ENCODE measurements around the gene RALGAPA2. TPM values are rescaled to one million over a fixed set of nuclear protein-coding genes. Genes with fewer than 3 reads are reported as not detected.

Gene RALGAPA2
- total RNA-seq, 1 donor from 2014 or later, result 21.8 TPM

DNA sequence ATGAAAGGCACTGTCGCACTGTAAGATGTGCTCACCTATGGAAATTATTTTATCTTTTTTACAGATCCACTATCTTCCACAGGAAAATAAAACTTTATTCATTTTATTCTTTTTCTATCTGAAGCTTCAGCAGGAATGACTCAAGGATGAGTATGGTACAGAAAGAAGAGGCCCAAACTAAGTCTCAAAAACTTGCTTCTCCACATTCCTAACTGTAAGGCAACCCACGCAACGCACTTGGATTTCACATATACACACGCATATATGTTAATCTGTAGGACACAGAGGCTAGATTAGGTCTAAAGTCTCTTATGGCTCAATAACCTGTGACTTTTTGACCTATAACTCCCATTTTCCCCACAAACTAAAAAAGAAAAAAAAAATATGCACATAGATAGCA is 81.9 kb downstream of the RALGAPA2 start:
- DNase-seq (ENCODE audit: low read depth, low spot score), result no peak

DNA sequence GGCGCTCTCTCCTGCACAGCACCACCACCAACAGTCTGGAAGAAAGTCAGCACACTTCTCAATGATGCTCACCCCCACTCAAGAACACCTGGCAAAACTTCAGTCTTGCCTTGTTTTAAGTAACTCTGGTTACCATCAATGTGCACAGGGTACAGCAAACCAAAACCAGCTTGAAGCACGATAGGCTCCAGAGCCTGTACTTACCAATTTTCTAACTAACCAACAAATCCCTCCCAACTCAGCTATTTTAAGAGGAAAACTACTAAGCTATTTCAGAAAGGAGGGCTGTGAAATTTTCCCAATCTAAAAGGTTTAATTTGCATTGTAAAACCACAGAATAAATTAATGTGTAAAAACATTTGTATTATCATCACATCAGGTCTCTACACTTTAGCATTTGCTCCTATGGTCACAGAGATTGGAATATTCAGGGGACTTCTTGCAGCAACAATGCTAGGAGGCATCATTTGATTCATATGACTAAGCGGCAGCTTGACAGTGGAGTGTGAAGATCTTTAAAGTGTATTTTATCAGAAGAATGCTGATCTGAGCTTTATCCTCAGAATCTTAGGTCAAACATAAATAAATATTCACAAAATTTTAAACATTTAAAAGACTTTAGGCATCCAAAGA is 82.8 kb downstream of the RALGAPA2 start:
- DNase-seq (ENCODE audit: low read depth, low spot score), result no peak

DNA sequence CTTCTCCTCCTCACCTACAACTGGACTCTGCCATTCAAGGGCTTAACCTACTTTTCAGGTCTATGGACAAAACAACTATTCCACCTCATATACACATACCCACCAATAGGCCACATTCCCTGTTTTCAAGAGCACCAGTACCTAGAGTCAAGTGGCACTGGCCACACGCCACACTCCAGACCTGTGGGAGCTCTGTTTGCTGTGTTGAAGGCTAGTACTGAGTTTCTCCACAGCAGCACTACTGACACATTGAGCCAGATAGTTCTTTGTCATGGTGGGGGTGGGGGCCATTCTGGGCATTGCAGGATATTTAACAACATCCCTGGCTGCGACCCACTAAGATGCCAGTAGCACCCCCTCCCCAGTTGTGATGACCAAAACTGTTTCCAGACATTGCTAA is 84.1 kb downstream of the RALGAPA2 start:
- no peak for DNase-seq (ENCODE audit: low read depth, low spot score)

DNA sequence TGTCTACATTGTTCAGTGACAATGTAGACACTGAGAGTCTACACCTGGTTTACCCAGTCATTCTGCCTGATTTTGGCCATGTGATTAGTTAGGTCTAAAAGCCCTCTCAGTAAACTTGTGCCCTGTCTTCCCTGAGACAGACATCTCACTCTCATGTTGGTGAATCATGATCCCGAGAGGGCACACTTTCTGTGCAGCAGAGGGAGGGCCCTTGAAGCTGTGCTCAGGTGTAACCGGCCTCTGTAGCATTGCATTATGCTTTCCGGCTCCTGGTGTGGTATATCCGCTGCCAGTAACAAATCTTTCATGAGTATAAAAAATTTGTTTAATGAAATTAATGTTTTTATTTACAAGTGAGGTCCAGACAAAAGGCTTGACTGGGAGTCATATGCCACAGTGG is 85.0 kb downstream of the RALGAPA2 start:
- DNase-seq (ENCODE audit: low read depth, low spot score), result no peak

DNA sequence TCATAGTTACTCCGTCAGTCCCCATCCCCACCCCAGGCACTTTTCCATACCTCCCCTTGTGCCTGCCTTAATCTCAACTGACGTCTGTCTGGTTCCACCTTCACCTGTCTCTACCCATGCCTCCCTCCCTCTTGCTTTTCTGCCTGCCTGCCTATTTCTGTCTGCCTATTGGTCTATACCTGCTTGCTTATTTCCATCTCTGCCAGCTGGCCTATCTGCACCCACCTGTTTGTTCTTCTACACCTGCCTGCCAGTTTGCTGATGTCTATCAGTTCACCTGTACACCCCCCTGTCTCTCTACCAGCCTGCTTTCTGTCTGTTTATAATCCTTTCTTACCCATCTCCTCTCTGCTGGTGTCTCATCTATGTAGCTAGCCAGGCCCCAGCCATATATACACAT is 87.5 kb downstream of the RALGAPA2 start:
- DNase-seq (ENCODE audit: low read depth, low spot score), result no peak

DNA sequence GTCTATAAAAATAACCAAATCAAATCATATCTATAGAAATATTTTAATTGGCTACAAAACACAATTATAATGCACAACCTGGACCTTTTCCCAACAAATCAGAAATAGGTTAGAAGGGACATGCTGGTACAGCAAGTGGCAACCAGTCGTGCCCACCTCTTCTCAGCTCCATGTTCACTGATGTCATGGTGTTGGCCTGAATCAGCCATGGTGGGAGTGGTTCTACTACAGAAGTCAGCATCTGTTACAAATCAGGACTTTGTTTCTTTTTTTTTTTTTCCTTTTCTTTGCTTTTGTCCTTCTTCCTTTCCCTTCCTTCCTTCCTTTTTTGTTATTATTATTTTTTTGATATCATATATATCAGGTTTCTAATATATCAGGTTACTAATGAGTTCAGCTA is 91.2 kb downstream of the RALGAPA2 start:
- no peak for DNase-seq (ENCODE audit: low read depth, low spot score)

DNA sequence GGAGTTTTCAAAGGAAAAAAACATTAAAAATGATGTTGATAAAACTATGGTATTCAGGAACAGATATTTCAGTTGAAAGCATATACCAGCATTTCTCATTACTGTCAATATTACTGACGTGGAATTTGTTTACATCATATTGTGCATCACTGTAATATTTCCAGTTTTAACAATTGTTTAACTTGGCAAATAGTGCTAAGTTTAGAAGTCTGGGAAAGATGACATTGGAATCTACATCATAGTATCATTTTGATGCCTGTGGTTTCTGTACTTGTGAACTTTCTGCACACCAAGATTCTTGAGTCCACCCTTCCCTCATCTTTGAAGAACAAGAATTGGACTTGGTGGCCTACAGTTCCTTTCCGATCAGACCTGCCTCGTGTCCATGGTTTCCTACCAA is 98.1 kb downstream of the RALGAPA2 start:
- DNase-seq (ENCODE audit: low read depth, low spot score), result no peak

DNA sequence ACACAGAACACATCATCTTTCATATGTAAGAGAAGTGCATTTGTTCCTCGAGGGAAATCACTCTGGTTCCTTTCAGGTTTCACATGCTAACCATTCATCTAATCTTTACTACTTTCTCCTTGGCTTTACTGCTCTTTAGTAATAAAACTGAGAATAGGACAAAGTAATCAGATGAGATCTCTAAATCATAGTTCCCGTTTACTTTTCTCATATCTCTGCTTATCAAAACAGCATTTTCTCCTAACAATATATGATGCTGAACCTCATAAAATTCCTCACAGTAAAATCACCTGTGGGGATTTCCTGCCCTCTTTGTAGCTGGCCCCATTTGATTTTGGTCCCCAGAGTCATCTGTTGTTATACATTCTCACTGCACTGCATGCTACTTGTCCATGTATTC is 100.2 kb downstream of the RALGAPA2 start:
- no peak for DNase-seq (ENCODE audit: low read depth, low spot score)

DNA sequence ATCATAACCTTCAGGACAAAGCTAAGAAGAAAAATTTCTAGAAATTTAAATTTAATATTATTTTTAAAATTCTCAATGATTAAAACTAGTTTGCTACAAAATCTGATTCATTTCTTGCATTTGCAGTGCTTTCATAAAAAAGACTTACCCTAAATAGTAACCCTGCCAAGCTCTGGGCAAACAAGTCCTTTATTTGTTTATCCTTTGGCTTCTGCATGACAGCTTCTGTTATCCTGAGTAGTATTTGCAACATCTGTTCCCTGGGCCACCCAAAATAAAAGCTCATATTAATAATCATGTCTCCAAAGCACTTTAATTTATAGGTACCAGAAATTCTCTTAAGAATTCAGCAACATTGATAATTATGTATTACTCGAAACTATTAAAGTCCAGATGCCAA is 101.3 kb downstream of the RALGAPA2 start:
- no peak for DNase-seq (ENCODE audit: low read depth, low spot score)

DNA sequence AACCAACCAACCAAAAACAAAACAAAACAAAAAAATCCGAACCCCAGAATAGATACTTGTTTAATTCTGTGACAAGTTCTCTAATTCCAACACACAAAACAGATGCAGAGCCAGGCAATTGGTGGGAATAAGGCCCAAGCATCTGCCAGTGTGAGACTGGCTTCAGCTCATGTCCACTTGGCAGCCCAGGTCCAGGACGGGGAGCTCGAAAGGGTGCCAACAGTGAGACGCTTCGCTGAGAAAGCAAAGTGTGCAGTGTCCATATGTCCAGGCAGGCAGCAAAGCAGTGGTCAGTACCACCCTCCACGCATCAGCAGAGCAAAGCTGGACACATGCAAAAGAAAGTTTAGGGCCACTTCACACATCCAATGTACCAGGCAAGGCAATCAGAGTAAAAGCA is 102.9 kb downstream of the RALGAPA2 start:
- no peak for DNase-seq (ENCODE audit: low read depth, low spot score)

DNA sequence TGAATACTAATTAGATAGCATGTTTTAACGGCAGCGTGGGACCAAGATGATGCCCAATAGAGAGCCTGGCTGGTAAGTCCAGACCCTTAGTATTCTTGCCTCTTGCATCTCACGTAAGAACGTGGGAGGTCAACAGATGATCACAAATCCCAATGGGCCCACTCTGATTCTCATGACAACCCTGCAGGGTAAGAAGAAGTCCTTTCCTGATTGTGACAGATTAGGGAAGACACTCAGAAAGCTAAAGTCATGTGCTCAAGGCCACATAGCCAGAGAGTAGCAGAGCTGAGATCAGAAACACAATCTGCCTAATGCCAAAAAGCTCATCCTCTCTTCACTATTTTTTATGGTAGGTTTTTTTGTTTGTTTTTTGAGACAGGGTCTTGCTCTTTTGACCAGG is 103.8 kb downstream of the RALGAPA2 start:
- DNase-seq (ENCODE audit: low read depth, low spot score), result no peak

DNA sequence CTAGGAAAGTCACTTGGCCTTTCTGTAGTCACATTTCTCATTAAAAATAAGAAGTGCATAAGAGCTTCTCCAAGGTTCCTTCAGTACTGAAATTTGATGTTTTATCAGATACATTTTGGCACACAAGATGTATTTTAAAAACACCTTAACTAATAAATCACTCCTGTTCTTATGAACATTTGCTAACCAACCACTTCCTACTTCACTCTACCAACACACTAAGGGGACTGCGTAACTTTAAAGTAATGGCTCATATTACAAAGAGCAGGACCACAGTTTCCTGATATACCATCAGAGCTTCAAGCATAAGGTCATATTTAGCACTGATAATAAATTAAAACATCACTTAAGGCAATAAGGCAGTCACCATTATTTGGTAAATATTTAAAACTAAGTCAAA is 104.4 kb downstream of the RALGAPA2 start:
- no peak for DNase-seq (ENCODE audit: low read depth, low spot score)

DNA sequence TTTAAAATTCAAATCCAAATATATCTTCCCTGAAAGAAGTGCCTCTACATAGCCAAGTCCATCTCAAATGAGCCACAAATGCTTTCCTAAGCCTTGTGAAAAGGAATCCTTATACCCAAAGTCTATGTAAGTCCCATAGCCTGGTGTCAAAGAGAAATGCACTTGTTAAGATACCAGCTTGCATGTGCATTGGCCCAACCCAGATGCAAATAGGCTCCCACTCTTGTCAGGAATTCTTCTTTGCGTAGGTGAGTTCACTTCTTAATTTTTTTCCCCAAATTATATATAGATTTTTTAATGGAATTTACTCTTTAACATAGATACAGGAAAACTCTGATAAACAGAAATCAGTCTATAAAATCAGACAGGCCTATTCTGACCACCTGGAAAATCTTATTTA is 105.6 kb downstream of the RALGAPA2 start:
- no peak for DNase-seq (ENCODE audit: low read depth, low spot score)

DNA sequence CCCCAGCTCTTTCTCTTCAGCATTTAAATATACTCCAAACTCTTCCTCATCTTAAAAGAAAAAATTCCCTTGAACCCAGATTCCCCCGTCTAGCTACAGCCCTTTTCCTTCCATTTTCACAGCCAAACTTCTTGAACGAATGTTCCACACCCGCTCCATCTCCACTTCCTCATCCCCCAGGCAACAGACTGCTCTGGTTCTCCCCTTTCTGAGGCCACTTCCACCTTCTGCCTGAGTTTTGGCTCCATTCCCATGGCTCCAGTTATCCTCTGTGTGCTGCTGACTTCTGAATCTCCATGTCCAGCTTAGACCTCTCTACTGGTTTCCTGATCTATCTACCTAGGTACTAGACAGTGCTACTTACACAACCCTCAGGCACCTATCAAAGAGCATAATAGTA is 106.4 kb downstream of the RALGAPA2 start:
- DNase-seq (ENCODE audit: low read depth, low spot score), result no peak

DNA sequence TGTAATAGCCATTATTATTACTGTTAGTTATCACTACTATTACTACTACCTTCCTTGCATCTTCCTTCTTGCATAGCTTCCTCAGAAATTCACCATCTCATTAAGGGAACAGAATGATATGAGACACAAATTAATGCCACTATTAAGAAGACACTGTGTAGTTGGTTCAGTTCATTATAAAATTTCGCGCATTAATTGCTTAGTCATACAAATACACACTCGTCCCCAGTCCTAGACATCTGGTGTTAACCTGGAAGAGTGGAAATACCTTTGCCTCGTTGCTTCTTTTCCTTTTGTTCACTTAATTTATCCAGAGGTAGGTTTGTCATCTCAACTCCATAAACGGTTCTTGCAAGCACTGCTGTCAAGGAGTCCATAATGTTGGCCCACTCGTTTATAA is 107.5 kb downstream of the RALGAPA2 start:
- DNase-seq (ENCODE audit: low read depth, low spot score), result no peak

DNA sequence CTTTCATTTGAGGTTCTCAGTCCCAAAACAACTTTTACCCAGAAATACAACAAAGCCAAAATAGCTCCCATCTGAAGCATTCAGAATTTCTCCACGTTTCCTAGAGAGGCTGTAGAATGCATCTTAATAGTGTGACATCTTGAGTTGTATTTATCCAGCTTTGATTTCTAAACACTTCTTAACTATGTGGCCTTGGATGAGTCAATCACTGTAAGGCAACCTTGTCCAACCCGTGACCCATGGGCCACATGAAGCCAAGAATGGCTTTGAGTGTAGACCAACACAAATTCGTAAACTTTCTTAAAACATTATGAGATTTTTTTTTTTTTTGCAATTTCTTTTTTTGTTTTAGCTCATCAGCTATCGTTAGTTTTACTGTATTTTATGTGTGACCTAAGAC is 108.1 kb downstream of the RALGAPA2 start:
- DNase-seq (ENCODE audit: low read depth, low spot score), result no peak

DNA sequence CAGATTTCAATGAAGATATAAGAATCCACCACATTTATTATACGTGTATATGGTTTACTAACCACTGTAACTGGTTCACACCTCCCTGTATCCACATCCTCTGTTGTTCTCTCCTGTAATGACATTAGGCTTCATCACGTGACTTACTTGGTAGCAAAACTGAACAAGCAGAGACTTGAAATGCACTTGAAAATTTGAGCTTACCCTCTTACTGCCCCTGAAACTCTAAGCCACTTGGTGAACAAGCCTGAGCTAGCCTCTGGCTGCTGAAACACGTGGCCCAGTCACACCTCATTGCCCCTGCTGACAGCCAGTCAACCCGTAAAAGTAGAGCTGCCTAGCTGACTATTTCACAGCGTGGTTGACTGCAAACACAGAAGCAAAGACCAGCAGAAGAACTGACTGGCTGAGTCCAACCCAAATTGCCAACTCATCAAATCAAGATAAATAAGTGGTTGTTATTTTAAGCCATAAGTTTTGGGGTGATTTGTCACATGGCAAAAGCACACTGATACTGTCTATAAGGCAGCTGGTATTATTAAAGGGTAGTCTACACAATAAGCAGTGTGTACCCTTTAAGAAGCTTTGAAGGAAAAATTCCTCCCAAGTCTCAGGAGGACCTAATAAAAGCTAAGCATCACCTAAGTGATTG is 109.0 kb downstream of the RALGAPA2 start:
- no peak for DNase-seq (ENCODE audit: low read depth, low spot score)

DNA sequence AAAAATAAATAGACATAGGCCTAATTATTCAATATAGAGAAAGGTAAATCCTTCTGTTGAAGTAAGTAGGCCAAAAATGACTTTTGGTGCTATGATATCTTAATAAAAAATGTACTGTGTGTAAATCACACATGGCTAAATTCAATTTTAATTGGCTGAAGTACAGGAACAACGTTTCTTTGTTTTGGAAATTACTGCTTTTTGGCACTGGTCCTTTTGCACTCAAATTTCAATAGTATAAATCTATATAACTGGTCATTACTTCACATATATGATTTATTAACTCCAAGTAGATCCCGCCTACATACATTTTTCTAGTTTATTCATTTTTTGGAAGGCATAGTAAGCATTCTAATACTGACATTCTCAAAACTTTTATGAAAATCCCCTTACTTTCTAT is 114.5 kb downstream of the RALGAPA2 start:
- no peak for DNase-seq (ENCODE audit: low read depth, low spot score)

DNA sequence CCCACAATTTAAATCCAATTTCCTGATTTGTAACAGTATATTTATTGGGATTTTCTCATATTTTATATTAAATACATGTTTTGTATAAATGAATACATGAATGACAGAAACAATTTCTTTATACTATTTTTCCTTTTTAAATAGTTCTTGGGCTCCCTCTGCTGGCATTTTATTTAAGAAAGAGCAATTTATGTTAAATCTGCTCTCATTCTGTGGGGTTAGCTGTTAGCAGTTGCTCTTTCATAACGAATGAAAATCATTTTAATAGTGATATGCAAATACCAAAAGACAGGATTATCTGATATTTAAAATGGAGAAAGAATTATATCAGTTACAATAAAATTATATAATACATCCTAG is 118.3 kb downstream of the RALGAPA2 start:
- DNase-seq (ENCODE audit: low read depth, low spot score), result no peak

DNA sequence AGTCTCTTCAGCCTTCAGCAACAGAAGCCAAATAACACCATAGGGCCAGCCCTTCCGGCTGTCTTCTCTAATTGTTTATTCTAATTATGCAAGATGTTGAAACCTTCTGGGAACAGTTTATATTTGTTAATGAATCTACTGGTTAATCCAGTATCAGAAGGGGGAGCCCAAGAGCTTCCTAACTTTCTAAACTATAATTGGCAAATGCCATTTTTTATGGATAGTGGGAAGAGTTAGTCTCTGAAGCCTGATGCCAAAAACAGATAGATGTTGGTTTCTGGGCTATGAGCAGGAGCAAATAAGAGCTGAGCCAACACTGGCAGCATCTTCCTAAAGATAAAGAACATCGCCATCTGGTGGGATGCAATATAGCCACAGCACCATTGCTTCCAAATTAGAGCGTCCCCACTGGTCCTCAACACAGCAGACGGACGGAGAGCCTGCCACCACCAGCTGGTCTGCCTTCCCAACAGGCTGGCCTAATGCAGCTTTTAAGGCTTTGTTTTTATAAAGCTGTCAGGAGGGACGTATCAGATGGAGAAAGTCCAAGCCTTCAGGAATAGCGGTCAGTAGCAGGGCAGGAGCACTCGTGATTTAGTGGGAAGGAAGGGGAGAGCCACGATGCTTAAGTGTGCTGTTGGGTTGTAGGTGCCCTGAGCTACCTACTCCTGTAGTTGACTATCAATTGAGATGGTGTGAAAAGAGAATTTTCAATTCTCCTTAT is 118.8 kb downstream of the RALGAPA2 start:
- no peak for DNase-seq (ENCODE audit: low read depth, low spot score)

DNA sequence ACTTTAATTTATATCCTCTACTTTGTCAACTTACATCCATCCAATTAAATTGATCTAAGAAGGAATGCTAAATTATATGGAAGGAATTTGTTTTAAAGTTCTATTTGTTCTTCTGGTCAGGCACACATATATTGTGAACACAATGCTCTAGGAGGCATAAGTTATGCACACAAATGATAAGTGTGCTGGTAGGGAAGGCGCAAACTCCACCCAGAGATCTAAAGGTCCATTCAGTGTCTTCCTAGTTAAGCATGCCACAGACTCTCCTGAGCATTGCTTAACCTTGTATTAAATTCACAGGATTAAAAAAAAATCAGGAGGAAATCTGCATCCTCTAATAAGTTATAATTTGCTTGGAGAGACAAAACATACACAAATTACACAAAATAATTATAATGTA is 127.3 kb downstream of the RALGAPA2 start:
- no peak for DNase-seq (ENCODE audit: low read depth, low spot score)

DNA sequence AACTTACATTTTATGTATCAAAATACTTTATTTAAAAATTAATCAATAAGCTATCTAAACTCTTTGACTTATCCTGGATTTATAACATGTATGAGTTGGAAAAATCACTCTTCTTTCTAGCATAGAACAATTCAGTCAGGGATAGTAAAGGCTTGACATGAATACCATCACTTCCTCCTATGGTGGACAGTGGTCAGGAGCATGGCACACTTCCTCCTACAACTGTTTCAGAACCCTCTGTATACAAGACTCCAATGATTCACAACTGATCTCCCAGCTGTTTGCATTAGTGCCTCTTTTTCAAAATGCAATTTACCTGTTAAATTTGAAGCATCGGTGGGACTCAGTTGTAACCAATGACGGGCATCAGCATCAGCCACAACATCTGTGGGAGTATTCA is 129.7 kb downstream of the RALGAPA2 start:
- DNase-seq (ENCODE audit: low read depth, low spot score), result no peak

DNA sequence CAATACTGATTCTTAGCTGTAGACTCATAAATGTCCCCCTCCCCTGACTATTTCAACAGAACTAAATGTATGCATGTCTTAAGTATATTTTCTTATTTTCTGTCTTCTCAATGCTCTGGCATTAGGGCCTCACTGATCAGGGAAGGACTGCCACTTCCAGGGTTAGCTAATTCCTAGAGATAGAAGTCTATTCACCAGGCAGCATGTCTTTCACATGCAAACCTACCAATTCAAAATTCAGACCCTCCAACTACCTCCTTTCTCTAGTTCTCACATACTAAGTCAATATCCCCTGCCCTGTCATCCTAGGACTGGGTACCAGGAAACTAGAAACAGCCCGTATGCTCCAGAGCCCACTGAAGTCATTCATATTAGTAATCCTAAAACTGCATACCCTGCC is 132.3 kb downstream of the RALGAPA2 start:
- DNase-seq (ENCODE audit: low read depth, low spot score), result no peak

Measured in pulmonary artery endothelial cell (primary cell).